Measurements from ENCODE around the gene YTHDC2. TPM values are rescaled to one million over a fixed set of nuclear protein-coding genes. Genes with fewer than 3 reads are reported as not detected.

Gene YTHDC2
- total RNA-seq, 6 experiments from 2014 or later = 12.2 to 18.3 (median 15.7) TPM

DNA sequence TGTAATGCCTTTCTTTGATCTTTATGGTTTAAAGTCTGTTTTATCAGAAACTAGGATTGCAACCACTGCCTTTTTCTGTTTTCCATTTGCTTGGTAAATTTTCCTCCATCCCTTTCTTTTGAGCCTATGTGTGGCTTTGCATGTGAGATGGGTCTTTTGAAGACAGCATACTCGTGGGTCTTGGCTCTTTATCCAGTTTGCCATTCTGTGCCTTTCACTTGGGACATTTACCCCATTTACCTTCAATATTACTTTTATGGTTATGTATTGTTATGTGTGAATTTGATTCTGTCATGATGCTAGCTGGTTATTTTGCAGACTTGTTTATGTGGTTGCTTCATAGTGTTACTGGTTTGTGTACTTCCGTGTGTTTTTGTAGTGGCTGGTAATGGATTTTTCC lies 59.2 kb downstream of the YTHDC2 start:
- ATAC-seq = no peak
- 87% methylated on average over 2 of the region's 2 CpGs for WGBS (ENCODE audit: insufficient coverage, low coverage, low lambda C conversion rate, missing lambda C conversion rate)
- intact Hi-C loops (cut with DNase I) = no loop called here
- Histone ChIP-seq H3K36me3 (peaks cover 0 to 32% (median 0%) of the 10 kb centered on the region in 4 donors), H3K27ac (no peak overlapping the region), H3K9me3 (no peaks in the 10 kb centered on the region), H3K4me3 (no peak overlapping the region), H3K4me1 (no peaks in the 10 kb centered on the region), H3K27me3 (no peaks in the 10 kb centered on the region)
- DNase-seq = no peak
- TF ChIP-seq, protein P1, sequence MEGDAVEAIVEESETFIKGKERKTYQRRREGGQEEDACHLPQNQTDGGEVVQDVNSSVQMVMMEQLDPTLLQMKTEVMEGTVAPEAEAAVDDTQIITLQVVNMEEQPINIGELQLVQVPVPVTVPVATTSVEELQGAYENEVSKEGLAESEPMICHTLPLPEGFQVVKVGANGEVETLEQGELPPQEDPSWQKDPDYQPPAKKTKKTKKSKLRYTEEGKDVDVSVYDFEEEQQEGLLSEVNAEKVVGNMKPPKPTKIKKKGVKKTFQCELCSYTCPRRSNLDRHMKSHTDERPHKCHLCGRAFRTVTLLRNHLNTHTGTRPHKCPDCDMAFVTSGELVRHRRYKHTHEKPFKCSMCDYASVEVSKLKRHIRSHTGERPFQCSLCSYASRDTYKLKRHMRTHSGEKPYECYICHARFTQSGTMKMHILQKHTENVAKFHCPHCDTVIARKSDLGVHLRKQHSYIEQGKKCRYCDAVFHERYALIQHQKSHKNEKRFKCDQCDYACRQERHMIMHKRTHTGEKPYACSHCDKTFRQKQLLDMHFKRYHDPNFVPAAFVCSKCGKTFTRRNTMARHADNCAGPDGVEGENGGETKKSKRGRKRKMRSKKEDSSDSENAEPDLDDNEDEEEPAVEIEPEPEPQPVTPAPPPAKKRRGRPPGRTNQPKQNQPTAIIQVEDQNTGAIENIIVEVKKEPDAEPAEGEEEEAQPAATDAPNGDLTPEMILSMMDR (IDR thresholded peaks at IDR 0.05) = no peak
- TF ChIP-seq POLR2A (IDR thresholded peaks at IDR 0.05) = no peak

DNA sequence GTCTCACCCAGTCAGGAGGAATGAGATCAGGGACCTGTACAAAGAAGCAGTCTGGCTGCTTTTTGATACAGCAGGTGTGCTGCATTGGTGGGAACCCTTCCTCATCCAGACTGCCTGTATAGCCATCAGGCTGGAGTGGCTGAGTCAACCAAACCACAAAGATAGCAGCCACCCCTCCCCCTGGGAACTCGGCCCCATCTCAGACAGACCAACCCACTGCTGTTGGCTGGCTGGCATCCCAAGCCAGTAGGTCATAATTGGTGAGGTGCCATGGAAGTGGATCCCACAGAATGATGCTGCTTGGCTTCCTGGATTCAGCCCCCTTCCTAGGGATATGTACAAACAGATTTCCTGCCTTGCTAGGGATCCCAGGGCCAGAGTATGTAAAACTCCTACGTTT lies 60.9 kb downstream of the YTHDC2 start:
- intact Hi-C loops (cut with DNase I) = no loop called here
- Histone ChIP-seq H3K27ac (no peak overlapping the region), H3K4me3 (no peak overlapping the region), H3K27me3 (no peaks in the 10 kb centered on the region), H3K9me3 (no peaks in the 10 kb centered on the region), H3K36me3 (peaks cover 0 to 26% (median 0%) of the 10 kb centered on the region in 4 donors), H3K4me1 (no peaks in the 10 kb centered on the region)
- TF ChIP-seq, protein P1 (IDR thresholded peaks at IDR 0.05) = no peak
- TF ChIP-seq POLR2A (IDR thresholded peaks at IDR 0.05) = no peak
- no peak for ATAC-seq
- DNase-seq = no peak
- no CpG with 5 or more reads among the region's 2 CpGs for WGBS (ENCODE audit: insufficient coverage, low coverage, low lambda C conversion rate, missing lambda C conversion rate)

DNA sequence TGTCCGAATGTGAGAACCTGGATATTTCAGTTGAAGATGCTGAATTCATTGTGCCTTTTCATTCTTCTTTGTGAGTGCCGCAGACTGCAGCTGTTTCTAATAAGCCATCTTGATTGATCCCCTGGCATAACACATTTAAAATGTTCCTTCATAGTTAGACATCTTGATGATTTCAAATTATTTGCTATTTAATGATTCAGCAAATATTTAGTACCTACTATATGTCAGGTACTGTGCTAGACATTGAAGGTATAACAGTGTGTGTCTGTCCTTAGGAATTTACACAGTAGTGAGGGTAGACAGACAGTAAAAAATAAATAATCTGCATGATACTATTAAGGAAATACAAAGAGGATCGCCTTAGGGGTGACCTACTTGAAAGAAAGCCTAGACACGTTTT lies 61.6 kb downstream of the YTHDC2 start:
- 74% methylated on average over 4 of the region's 4 CpGs for WGBS (ENCODE audit: insufficient coverage, low coverage, low lambda C conversion rate, missing lambda C conversion rate)
- H3K27me3 ChIP-seq = no peaks in the 10 kb centered on the region
- H3K36me3 ChIP-seq = peaks cover 0 to 26% (median 0%) of the 10 kb centered on the region in 4 donors
- H3K4me3 ChIP-seq = no peak overlapping the region
- no peaks in the 10 kb centered on the region for H3K4me1 ChIP-seq
- no peaks in the 10 kb centered on the region for H3K9me3 ChIP-seq
- no peak overlapping the region for H3K27ac ChIP-seq
- intact Hi-C loops (cut with DNase I) = no loop called here
- ATAC-seq (no peak), DNase-seq (no peak)
- TF ChIP-seq, protein P1 (IDR thresholded peaks at IDR 0.05) = no peak
- TF ChIP-seq POLR2A (IDR thresholded peaks at IDR 0.05) = no peak

DNA sequence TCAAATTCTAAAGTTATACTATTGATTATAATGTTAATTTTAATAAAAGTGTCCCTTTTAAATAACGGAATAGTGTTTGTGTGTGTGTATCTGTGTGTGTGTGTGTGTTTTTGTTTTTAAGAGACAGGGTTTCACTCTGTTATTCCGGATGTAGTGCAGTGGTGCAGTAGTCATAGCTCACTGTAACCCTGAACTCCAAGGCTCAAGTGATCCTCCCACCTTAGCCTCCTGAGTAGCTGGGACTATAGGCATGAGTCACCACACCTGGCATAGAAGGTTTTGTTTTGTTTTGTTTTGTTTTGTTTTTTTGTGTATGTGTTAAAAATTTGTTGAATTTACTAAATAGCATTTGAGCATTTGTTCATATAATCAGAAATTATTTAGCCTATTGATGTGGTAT lies 64.6 kb downstream of the YTHDC2 start:
- no peak for DNase-seq
- H3K36me3 ChIP-seq = peaks cover 0 to 20% (median 0%) of the 10 kb centered on the region in 4 donors
- intact Hi-C loops (cut with DNase I) = no loop called here
- TF ChIP-seq, protein P1 (IDR thresholded peaks at IDR 0.05) = no peak
- TF ChIP-seq POLR2A (IDR thresholded peaks at IDR 0.05) = no peak
- no peak overlapping the region for H3K27ac ChIP-seq
- WGBS (ENCODE audit: insufficient coverage, low coverage, low lambda C conversion rate, missing lambda C conversion rate) = 95% methylated on average over 2 of the region's 2 CpGs
- ATAC-seq = no peak
- H3K27me3 ChIP-seq = no peaks in the 10 kb centered on the region
- H3K9me3 ChIP-seq = no peaks in the 10 kb centered on the region
- H3K4me3 ChIP-seq = no peak overlapping the region
- no peaks in the 10 kb centered on the region for H3K4me1 ChIP-seq

DNA sequence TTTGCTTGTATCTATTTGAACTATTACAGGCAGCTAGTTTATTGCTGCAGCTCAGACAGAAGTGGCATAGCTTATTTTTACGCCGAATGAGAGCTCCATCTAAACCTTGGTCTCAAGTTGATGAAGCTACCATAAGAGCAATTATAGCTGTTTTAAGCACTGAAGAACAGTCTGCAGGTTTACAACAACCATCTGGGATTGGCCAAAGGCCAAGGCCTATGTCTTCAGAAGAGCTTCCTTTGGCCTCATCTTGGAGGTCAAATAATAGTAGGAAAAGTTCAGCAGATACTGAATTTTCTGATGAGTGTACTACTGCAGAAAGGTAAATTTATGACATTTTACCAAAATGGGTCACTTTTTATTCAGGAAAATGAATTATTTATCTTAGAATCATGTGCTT lies 67.9 kb downstream of the YTHDC2 start:
- no peak for ATAC-seq
- DNase-seq = no peak
- Histone ChIP-seq H3K27ac (no peak overlapping the region), H3K36me3 (peaks cover 0 to 9% (median 0%) of the 10 kb centered on the region in 4 donors), H3K4me1 (no peaks in the 10 kb centered on the region), H3K4me3 (no peak overlapping the region), H3K9me3 (no peaks in the 10 kb centered on the region), H3K27me3 (no peaks in the 10 kb centered on the region)
- intact Hi-C loops (cut with DNase I) = no loop called here
- 93% methylated on average over 2 of the region's 2 CpGs for WGBS (ENCODE audit: insufficient coverage, low coverage, low lambda C conversion rate, missing lambda C conversion rate)
- TF ChIP-seq, protein P1 (IDR thresholded peaks at IDR 0.05) = no peak
- TF ChIP-seq POLR2A (IDR thresholded peaks at IDR 0.05) = no peak
